Measurements from ENCODE around the gene ANAPC2.
A peak's percentile ranks its signal among the peaks of the same experiment; 100 is the strongest.

The ANAPC2 gene

DNA sequence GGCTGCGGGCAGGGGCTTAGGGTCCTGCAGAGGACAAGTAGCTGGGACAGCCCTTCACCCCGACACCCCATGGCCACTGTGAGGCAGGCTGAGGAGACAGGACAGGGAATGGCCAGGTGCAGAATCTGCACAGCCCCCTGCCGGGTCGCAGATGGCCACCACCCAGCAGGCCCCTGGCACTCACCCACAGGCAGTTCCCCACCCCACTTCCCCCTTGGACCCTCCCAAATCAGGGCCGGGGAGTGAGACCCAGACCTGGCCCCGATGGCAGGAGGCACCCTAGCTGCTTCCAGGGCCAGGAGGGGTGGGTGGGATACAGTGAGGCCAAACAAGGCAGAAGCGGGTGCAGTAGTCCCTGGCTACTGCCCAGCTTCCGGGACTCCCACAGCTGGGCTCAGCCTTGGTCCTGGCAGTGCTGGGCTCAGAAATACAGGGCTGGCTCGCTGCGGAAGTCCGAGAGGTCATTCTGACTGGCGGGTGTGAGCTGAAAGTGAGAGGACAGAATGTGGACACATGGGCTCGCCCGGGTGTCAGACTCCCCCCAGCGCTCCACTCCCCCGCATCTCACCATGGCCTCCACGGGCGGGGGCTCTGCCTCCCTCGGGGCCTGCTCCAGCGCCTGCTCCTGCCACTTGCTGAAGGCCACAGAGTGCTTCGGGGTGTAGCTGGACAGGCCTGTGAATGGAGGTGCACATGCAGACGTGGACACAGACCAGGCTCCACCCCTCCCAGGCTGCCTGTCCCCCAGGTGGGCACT, 3.5 kb upstream of the ANAPC2 start:
- DNase-seq (ENCODE audit: low read depth): no peak

DNA sequence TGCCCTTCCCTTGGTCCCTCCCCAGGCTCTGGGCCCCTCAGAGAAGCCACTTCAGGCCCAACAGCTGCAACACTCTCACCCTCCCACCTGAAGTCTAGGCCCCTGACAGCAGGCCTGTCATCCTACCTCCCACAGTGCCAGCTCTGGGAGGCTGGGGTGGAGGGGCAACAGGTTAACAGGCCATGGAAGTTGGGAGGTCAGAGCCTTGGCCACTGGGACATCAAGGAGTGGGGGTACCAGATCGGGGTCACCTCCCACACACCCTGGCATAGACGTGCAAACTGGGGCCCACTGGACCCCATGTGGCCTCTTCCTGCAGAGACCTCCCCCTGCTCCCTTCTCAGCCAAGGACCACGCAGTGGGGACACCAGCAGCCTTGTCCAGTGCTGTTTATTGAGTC, 2.9 kb upstream of the ANAPC2 start:
- DNase-seq (ENCODE audit: low read depth): no peak

GRCh38 chr9:137190315-137190856, 2.0 kb upstream of the ANAPC2 start:
- DNase-seq (ENCODE audit: low read depth): no peak

DNA sequence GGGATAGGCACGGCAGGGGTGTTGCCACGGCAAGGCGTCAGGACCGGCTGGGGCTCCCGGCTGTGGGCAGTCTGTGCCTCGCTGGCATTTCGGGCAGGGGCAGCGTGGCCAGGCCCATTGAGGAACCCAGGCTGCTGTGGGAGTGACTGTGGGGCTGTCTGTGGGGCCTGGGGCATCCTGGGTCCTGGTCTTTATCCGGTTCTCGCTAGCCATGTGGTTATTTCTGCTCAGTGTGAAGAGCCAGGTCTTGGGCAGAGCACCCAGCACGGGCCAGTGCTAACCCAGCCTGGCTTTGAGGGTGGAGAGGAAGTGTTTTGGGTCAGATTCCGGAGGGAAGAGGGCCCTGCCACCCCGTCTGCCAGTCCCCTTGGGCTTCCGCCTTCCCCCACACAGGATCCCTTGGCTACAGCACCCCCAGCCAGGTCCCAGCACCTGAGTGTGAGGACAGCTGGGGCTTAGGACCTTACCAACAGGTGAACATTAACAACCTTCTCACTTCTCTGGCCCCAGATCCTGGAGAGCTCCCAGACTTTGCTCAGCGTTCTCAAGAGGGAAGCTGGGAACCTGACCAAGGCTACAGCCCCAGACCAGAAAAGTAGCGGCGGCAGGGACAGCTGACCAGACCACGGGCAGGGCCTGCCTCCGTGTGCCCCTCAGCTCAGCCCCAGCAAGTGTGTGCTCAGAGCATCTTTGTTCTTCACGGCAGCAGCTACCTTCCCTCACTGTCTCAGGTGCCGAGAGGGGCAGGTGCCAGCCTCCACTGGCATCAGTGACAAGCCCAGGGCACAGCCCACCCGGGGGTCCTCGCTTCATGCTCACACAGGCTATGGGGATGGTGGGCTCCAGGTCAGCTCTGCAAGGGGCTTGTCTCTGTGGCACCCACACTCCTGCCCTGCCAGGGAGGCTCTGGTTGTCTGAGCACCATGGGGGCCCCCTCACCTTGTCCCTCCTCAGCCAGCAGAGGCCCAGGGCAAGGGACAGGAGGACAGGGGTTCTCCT, 1.2 kb upstream of the ANAPC2 start:
- DNase-seq (ENCODE audit: low read depth): no peak

- no peak for DNase-seq (ENCODE audit: low read depth)
Observed at GRCh38 chr9:137188086-137188489, 272 bp downstream of the ANAPC2 start.

DNA sequence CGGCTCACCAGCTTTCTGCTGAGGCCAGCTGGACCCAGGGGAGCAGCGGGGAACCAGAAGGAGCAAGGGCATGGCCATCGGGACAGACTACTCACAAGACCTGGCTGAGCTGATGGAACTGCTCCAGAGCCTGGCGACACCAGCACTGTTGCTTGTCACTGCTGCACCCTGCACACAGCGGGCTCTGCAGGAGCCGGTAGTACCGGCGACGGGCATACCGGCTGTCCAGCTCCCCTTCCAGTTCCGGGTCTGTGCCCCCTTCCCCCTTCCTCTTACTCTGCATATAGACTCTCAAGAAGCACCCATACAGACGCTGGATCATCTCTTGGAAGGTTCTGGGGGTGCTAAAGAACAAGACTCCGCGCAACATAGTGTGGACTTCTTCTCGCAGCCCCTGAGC, 974 bp downstream of the ANAPC2 start:
- DNase-seq (ENCODE audit: low read depth): no peak

GRCh38 chr9:137186385-137186784, 2.0 kb downstream of the ANAPC2 start:
- DNase-seq (ENCODE audit: low read depth): no peak

GRCh38 chr9:137185921-137186320, 2.4 kb downstream of the ANAPC2 start:
- no peak for DNase-seq (ENCODE audit: low read depth)

GRCh38 chr9:137184881-137185660, 3.3 kb downstream of the ANAPC2 start:
- no peak for DNase-seq (ENCODE audit: low read depth)

- no peak for DNase-seq (ENCODE audit: low read depth)
Observed at GRCh38 chr9:137183980-137184595, 4.3 kb downstream of the ANAPC2 start.

GRCh38 chr9:137182836-137183235, 5.5 kb downstream of the ANAPC2 start:
- no peak for DNase-seq (ENCODE audit: low read depth)

GRCh38 chr9:137181680-137182079, 6.7 kb downstream of the ANAPC2 start:
- DNase-seq (ENCODE audit: low read depth): no peak

DNA sequence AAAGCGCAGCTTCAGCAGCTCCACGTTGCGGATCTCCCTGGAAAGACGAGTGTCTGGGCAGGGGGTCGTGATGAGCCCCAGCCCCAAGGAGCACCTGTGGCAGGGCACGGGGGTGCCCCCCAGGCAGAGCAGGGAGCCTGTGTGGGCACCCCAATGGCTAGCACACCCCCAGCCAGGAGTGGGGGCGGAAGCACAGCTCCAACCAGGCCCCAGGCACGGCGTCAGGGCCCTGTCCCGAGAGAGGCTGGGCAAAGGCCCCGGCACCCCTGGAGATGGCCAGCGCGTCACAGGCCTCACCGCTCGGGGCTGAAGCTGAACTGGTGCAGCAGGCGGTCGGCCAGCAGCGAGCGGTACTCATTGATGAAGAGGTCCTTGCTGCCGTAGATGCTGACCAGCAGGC, 7.9 kb downstream of the ANAPC2 start:
- no peak for DNase-seq (ENCODE audit: low read depth)

- DNase-seq (ENCODE audit: low read depth): no peak
Observed at GRCh38 chr9:137179761-137180160, 8.6 kb downstream of the ANAPC2 start.

DNA sequence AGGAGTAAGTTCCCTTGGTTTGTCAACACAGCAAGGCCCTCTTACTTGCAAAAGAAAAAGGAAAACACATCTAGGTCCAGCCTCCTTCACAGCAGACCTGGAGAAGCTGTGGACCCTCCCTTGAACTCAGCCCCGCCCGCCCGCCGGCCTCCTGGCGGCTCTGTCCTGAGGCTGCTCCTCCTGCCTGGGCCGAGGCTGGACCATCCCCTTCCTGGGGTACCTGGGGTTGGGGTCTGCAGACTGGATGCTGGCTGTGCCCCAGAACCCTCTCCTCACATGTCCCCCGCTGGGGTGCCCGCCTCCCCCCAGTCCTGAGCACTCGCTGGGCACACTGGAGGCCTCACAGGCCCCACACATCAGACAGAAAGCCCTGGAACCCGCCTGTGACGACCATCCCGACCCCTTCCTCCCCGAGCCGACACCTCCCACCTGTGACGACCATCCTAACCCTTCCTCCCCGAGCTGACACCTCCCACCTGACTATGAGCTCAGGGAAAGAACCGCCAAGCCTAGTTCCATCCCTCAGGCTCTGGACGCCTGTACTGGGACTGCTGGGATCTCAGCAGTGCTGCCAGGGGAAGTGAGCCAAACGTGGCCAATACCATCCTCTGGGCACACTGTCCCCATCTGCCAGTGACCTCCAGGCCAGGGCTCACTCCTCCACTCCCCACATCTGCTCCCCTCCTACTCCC, 9.3 kb downstream of the ANAPC2 start:
- DNase-seq (ENCODE audit: low read depth): no peak

GRCh38 chr9:137178201-137178938, 10.0 kb downstream of the ANAPC2 start:
- DNase-seq (ENCODE audit: low read depth): no peak

- peak; percentile 36 for DNase-seq (ENCODE audit: low read depth)
Observed at GRCh38 chr9:137176302-137177182, 11.8 kb downstream of the ANAPC2 start.

DNA sequence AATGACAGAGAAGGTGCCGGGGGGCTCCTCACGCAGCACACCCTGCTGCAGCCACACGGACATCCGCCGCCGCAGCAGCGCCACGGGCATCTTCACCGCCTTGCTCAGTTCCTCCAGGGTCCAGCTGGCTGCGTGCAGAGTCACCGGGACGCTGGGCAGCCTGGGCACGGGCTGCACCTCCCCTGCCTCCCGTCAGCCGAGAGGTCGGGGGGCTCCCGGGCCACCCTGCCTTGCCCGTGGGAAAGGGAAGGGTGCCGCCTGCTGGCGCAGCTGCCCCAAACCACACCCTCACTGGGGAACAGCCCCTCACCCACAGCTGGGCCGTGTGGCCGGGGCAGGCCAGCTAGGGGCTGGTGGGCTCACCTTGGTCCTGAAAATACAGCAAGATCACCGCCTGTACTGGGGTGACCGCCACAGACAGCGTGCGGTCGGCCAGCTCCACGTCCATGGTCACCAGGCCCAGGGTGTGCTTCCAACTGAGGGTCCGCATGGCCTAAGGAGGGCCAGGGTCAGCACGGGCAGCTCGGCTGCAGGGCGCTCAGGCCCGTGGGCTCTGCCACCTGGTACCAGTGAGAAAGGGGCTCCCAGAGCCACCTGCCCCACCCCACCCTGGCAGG, 12.9 kb downstream of the ANAPC2 start:
- no peak for DNase-seq (ENCODE audit: low read depth)

Data from amniotic epithelial cell (primary cell).